ENCODE results near the gene CLMP.
"Not testable (repeated sequence)": the region's sequence is repeated elsewhere in the genome, so short reads cannot be mapped to it uniquely, and the experiment has no call there.

The CLMP gene

DNA sequence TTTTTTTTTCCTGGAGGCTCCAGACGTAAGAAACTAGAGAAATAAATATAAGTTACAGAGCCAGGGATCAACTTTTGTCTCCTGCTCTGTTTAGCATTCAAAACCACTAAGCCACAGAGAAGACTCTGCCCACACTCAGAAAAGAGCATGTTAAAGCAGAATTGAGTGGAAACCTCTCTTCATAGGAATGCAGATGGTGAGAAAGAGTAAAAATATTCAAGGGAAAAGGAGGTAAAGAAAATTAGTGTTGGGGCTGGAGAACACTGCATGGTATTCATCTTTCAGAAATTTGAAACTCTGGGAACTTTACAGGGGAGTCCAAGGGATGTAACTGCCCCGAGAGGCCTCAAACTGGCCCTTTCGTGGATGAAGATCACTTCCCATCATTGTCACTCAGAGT is 65.1 kb downstream of the CLMP start:
- DNase-seq = no peak

DNA sequence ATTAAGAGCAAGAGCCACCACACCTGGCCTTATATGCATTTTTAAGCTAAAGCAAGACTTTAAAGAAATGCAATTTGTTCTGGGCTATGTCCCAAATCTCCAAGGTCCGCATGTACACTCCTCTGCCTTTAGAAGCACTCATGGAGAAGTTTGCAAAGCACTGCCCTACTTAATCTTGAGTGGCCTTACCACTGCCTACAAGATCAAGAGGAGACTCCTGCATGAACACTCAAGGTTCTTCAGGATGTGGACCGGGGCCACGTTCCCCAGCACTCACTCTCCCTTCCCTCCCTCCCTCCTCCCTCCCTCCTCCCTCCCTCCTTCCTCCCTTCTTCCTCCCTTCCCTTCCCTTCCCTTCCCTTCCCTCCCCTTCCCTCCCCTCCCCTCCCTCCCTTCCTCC is 69.9 kb downstream of the CLMP start:
- DNase-seq = no peak

DNA sequence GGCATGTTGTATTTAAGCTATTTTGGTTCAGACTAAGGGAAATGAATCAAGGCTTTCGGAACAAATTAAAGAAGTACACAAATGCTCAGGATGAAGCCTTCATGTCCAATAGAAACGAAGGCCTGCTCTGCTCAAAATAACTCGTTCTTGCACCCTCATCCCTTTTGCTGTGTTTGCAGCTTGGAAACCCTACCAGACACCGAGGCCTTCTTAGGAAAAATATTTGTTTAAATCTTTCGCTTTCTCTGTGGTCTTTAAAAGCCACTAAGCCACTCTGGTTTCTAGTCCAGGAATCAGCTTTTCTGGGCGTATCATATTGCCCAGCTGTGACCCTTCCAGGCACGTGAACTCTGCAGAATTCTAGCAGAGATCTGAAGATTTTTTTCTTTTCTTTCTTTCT is 72.2 kb downstream of the CLMP start:
- no peak for DNase-seq

DNA sequence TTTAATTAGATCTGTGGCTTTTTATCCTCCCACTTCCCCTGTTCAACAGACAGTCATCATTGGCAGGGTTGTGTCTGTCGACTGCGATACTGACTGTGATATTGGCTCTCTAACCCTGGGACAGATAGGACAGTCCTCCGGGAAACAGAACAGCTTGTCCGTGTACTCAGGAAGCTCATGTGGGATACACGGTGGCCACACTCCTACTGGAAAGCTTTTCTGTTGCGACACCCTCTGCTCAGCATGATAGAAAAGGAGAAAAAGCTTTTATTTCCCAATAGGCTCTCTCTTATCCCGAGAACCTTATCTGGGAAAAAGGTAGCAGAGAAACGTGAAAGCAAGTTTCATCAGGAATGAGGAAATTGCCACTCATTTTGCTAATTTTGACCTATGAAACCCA is 72.7 kb downstream of the CLMP start:
- DNase-seq = no peak

DNA sequence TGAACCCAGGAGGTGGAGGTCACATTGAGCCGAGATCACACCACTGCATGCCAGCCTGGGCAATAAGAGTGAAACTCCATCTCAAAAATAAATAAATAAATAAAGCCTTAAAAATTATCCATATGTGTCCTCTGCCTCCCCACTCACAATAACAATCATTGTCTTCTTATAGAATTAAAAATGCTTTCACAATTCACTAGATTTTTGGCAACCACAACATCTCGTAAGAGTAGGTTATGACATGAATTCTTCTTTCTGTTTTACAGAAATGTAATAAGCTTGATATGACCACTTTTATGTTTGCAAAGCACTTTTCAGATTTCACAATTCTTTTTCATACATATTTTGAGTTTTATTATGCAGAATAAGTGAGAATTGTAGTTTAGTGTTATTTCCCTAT is 78.6 kb downstream of the CLMP start:
- DNase-seq = no peak

DNA sequence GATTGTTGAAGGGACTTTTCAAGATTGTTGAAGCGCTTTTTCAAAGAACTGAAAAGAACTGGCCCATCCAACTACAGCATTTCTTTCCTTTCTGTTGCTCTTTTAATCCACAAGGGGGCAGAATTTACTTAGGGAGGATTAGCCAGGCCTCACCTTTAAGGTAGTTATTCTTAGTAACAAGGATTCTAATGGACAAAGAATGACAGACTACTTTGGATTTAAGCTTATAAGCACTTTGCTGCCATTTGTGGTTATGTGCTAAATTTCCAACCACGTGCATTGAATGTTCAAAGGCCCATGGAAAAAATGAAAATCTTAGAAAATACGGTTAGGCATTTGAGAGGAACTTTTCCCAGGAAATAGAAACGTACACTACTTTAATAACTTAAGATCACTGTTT is 83.6 kb downstream of the CLMP start:
- DNase-seq = peak; percentile 66

DNA sequence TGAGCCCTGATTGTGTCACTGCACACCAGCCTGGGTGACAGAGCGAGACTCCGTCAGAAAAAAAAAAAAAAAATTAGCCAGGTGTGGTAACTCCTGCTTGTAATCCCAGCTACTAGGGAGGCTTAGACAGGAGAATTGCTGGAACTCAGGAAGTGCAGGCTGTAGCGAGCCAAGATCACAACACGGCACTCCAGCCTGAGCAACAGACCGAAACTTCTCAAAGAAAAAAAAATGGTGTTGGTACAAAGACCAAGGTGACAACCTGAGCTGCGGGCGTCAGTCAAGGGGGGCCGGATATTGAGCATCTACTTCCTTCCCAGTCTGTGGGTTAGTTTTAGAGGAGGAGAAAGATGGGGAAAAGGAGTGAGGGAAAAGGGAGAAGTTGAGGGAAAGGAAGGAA is 84.7 kb downstream of the CLMP start:
- DNase-seq = peak; percentile 6

DNA sequence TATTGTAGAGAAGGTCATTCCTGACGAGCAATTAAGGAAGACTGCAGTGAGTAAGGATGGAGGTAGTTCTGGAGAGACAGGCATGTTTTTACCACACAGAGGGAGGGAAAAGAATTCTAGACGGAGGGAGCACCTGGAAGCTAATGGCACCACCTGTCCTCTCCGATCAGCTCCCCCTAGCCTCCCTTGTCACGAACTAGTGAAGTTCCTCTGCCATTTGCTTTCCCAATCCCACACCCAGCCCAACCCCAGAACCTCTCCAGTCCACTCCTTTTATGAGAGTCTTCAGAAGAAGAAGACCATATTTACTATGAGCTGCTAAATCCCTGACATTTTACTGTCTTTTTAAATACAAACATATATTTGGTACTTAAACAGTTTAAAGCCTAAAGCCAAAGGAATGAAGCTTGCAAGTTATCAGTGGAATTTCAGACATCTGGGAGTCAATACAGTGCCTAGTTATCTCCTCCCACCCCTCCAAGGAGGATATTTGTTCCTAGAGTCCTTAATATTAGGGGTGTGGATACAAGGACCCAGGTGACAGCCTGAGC is 87.0 kb downstream of the CLMP start:
- DNase-seq = no peak

DNA sequence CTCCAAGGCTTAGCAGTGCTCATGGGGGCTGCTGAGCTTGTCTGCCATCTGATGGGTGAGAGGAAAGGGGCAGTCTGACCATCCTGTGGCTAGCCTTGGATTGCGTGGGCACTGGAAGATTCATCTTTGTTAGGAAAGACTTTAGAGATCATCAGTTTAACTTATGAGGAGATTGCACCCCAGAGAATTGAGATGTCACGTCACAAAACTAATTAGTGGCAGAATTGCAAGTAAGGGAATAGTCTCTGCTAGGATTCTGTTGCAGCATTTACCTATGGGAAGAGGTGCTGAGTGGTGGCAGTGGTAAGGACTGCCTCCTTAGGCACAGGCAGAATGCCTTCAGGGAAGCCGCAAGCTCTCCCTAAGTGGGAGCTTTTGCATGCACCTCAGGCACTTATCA is 90.4 kb downstream of the CLMP start:
- DNase-seq = no peak

DNA sequence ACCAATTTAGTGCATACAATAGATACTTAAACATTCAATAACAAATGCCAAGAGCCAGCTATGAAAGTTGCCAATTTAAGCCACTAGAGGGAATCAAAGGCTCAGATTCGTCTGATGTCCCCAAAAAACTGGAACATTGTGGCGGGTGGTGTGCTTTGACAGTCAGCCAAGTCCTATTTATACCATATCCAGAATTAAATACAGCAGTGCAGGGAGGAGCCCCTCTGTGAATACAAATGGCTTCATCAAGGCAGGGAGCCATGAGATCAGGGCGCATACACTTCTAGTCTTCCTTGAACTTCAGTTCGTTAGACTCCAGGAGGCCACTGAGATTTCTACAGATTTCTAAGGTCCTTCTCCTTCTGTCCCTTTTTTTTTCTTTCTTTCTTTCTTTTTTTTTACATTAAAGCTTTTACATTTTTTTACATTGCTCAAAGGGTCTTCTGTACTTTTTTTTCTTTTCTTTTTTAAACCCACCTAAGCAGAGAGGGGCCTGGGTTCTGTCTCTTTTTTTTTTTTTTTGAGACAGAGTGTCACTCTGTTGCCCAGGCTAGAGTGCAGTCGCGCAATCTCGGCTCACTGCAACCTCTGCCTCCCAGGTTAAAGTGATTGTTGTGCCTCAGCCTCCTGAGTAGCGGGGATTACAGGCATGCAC is 91.6 kb downstream of the CLMP start:
- peak; percentile 71 for DNase-seq

DNA sequence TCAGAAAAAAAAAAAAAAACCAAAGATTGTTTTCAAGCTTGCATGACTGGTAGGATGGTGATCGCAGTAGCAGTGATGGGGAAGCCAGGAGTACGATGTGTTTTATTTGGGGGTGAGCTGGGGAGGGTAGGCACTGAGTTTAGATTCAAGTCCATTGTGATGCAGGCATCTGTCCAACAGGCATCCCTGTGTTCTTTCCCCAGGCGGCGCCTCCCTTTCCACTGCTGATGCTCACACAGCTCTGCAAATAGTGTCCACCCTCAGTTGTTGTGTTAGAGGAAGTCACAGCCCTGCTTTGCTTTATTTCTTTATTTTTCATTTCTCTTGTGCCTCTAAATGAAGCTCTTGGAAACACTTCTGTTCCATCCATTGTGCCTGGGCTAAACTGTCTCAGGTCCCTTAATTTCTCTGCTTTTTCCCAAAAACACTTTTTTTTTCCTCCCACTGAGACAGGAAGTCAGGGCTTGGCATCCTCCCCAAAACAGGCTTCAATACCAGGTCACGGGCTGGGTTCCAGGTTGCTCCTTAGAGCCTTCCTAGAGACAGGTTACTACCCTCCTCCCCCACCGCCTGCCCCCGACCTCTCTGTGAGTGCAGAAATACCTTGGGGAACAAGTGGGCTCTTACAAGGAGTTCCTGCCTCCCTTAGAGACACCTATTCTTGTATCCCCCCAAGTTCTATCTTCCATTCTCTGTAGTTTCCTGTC is 94.5 kb downstream of the CLMP start:
- no peak for DNase-seq

DNA sequence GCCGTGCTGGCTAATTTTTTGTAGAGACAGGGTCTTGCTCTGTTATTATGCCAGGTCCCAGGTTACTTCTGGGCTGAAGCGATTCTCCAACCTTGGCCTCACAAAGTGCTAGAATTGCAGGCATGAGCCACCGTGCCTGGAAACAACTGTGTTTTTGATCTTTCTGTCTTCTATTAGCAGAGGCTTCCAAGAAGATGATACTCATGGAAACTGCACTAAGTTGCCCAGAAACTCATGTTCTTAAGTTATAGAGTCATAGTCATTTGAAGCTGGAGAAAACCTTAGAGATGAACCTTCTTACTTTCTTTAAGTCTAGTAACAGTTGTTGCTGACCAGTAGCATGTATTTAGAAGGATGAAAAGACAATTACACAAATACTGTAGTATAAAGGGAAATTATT is 96.1 kb downstream of the CLMP start:
- no peak for DNase-seq

DNA sequence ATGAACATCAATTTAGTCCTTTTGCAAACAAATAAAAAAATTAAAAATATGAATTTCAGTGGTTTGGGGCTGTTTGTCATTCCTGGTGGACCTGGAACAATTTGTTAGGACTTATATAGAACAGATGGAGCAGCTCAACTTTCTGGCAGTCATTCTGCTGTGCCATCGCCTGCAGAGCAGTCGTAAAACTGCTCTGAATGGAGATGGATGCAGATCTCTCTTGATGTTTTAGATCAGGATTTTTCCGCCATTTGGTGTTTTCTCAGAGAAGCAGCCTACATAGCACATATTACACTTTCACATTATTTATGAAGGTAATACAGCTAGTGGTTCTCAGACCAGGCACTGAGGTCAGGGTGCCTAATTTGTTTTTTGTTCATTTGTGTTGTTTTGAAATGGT is 101.3 kb downstream of the CLMP start:
- DNase-seq = no peak

DNA sequence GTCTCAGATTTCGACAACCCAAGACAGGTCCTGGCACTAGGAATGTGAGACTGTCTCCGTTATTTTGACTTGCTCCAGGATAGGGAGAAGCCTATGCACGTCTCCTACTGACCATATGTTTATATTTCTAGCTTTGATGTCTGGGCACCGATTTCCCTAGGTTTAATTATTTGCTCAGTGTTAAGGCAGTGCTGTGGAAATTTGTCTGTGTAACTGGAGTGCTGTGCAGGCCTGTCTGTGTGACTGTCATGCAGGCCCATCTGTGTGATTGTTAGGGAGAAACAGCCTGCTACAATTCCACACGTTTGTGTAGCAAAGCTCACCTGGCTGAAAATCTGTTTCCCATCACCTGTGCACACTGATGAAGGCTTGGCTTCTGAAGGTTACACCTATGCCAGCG is 103.5 kb downstream of the CLMP start:
- DNase-seq = no peak

DNA sequence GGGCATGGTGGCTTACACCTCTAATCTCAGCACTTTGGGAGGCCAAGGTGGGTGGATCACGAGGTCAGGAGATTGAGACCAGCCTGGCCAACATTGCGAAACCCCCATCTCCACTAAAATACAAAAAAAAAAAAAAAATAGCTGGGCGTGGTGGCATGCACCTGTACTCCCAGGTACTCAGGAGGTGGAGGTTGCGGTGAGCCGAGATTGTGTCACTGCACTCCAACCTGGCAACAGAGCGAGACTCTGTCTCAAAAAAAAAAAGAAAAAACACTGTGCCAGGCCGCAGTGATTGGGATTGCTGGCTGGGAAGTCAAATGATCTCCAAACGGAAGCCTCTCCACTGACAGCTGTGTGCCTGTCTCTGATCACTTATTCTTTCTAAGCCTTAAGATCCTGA is 104.9 kb downstream of the CLMP start:
- not testable (repeated sequence) for DNase-seq

DNA sequence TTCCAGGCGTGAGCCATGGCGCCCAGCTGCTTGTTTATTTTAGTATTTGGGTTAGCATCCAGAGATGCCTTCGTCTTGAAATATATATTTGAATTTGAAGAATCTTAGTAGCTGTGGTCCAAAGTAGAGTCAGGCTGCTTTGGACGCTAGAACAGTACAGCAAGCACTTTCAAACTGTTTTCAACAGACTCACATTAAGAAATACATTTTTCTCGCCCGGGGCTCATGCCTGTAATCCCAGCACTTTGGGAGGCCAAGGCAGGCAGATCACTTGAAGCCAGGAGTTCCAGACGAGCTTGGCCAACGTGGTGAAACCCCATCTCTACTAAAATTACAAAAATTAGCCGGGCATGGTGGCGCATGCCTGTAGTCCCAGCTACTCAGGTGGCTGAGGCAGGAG is 106.2 kb downstream of the CLMP start:
- DNase-seq = not testable (repeated sequence)

DNA sequence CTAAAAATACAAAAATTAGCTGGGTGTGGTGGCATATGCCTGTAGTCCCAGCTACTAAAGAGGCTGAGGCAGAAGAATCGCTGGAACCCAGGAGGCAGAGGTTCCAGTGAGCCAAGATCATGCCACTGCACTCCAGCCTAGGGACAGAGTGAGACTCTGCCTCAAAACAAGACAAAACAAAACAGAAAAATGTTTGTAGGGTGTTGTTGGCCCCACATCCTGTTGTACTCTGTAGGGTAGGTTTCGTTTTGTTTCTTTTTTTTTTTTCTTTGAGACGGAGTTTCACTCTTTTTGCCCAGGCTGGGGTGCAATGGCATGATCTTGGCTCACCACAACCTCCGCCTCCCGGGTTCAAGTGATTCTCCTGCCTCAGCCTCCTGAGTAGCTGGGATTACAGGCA is 107.4 kb downstream of the CLMP start:
- peak; percentile 68 for DNase-seq

DNA sequence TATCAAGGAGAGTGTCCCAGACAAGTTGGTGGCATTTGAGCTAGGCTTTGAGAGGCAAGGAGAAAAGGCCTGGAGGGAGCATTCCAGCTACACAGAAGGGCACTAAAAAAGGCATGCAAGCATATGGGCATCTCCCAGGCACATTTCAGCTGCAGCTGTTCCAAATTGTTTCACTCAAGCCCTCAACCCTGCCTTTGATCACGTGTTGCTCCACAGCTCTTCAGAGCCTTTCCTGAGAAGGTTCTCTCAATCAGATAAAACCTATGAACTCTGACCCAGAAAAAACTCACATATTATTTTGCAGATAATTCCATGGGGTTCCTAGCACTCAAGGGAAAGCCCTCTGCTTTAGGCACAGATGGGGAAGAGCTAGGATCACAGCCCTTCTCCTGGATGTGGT is 108.7 kb downstream of the CLMP start:
- DNase-seq = peak; percentile 21

DNA sequence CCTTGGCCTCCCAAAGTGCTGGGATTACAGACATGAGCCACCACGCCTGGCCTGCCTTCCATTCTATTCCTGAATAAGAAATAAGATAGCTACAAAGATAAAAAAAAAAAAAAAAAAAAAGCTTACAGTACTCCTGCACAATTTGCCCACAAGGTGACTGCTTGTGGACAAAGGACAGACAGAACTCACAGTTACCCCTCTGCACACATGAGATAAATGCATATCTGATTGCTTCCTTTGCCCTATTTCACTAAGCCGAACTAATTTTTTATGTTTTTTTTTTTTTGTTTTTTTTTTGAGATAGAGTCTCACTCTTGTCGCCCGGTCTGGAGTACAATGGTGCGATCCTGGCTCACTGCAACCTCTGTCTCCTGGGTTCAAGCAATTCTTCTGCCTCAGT is 109.6 kb downstream of the CLMP start:
- DNase-seq = no peak

DNA sequence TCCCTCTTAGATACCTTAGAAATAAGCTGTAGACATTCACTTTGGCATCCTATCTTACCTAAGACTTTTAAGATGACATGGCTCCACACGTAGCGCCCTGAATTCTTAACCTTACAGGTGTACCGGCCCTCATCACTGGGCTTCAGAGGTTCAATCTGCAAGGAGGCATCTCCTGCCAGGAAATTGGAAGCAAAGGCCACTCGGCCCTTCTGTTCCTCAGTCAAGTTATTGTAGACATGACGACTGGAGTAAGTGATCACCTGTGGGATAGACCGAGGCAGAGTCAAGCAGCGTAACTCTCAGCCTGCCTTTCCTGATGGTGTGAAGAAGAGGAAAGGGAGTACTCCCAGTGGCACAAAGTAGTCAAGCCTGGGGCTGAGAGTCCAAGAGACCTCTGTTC is 110.6 kb downstream of the CLMP start:
- DNase-seq = no peak

DNA sequence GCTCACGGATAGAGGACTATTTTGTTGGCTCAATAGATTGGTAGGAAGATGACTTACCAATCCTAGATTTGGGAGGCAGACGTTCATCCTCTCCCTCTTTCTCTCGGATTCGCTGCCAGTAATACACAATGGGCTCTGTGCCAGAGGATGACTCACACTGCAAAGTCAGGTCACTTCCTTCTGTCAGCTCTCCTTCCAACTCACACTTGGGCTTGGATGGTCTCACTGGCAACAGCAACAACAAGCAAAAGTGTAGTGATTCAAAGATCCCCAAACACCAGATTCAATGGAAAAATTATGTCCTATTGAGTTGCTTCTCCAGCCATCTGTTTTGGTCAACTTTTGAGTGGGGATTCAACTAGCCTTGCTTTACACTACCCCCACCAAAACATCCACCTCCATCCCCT is 111.4 kb downstream of the CLMP start:
- peak; percentile 85 for DNase-seq

DNA sequence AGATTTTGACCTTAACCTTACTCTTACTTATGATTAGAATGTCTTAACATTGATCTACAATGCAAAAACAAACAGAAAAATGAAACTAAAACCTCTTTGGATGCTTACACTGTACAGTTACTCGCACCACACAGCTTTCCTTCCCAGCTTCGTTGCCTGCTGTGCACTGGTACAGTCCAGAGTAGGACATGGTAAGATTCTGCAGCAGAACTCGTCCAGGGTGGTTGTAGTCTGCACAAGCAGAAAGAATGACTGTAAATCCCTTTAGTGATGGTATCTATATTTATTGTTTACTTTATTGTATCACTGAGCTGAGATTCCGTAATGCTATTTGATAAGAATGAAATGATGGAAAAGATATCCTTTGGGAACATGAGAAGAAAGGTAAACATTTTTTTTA is 112.1 kb downstream of the CLMP start:
- DNase-seq = peak; percentile 27

DNA sequence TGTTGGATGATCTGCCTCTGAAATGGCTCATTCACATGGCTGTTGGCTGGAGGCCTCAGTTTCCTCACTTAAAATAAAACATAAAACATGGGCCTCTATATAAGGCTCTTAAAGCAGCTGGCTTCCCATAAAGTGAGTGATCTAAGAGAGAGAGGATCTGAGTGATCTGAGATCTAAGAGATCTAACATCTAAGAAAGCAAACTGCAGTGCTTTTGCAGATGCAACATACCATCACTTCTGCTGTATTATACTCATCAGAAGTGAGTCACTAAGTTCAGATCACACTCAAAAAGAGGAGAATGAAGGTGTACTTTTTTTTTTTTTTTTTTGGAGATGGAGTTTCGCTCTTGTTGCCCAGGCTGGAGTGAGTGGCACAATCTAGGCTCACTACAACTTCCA is 115.0 kb downstream of the CLMP start:
- no peak for DNase-seq

DNA sequence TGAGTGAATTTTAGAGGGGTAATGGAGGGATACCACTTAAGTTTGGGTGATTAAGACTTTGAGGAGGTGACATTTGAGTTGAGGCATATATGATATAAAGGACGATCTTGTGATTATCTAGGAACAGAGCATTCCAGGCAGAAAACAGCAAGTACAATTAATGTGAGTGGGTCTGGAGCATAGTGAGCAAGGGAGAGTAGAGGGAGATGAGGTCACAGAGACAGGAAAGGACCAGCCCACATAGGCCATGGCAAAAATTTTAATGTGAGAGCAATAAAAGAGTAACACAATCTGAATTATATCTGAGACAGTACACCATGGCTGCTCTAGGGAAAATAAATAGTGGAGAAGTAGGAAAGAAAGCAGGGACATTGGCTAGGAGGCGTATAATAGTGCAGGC is 118.6 kb downstream of the CLMP start:
- no peak for DNase-seq

All from CD4-positive, alpha-beta T cell treated with Interleukin-21 for 1 hour (primary cell).